Panc1 (cell line): ENCODE data around the gene RRM1.

Experiments
- POLR2AphosphoS5 ChIP-seq: IDR thresholded peaks from 2 replicates; pipeline ENCODE4 v1.6.1; 2012; ENCODE audit warnings: mild to moderate bottlenecking, low read depth, low read length, moderate library complexity
- SIN3A ChIP-seq: IDR thresholded peaks from 2 replicates; pipeline ENCODE4 v1.6.1; 2012; ENCODE audit warnings: low read depth, mild to moderate bottlenecking, low read length, moderate library complexity, borderline replicate concordance; ENCODE audit not compliant: insufficient read depth
- TCF7L2 ChIP-seq: IDR thresholded peaks from 2 replicates; pipeline ENCODE4 v1.6.1; 2011; ENCODE audit warnings: mild to moderate bottlenecking, low read depth, low read length, inconsistent platforms
- TF ChIP-seq, protein P1 (sequence below): fragments of 450-650 bp; IDR thresholded peaks from 2 replicates; pipeline ENCODE4 v1.5.1; 2017; ENCODE audit warnings: mild to moderate bottlenecking
- TF ChIP-seq, protein P2 (sequence below), 2 experiments: IDR thresholded peaks; 2 replicates each; pipeline ENCODE4 v1.6.1; 2011 to 2012; ENCODE audit warnings: low read depth in 2 of 2, control low read depth in 1 of 2, low read length in 1 of 2, mild to moderate bottlenecking in 1 of 2, moderate library complexity in 1 of 2; ENCODE audit not compliant: insufficient read depth in 1 of 2

DNA sequence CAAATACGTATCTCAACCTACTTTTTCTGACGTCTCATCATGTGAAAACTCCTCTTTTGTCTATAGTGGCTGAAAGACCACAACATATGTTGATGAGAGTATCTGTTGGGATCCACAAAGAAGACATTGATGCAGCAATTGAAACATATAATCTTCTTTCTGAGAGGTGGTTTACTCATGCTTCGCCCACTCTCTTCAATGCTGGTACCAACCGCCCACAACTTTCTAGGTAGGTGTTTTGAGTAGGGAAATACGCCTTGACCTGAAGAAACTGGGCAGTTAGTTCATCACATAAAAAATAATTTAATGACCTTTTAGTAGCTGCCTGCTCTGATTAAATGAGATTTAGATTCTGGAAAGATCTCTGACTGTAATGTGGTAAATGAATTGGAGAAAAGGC, 17.2 kb downstream of the RRM1 start:
- TF ChIP-seq, protein P1, sequence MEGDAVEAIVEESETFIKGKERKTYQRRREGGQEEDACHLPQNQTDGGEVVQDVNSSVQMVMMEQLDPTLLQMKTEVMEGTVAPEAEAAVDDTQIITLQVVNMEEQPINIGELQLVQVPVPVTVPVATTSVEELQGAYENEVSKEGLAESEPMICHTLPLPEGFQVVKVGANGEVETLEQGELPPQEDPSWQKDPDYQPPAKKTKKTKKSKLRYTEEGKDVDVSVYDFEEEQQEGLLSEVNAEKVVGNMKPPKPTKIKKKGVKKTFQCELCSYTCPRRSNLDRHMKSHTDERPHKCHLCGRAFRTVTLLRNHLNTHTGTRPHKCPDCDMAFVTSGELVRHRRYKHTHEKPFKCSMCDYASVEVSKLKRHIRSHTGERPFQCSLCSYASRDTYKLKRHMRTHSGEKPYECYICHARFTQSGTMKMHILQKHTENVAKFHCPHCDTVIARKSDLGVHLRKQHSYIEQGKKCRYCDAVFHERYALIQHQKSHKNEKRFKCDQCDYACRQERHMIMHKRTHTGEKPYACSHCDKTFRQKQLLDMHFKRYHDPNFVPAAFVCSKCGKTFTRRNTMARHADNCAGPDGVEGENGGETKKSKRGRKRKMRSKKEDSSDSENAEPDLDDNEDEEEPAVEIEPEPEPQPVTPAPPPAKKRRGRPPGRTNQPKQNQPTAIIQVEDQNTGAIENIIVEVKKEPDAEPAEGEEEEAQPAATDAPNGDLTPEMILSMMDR, result no peak
- TF ChIP-seq SIN3A (no peak), POLR2AphosphoS5 (no peak), TCF7L2 (no peak)
- TF ChIP-seq, protein P2, sequence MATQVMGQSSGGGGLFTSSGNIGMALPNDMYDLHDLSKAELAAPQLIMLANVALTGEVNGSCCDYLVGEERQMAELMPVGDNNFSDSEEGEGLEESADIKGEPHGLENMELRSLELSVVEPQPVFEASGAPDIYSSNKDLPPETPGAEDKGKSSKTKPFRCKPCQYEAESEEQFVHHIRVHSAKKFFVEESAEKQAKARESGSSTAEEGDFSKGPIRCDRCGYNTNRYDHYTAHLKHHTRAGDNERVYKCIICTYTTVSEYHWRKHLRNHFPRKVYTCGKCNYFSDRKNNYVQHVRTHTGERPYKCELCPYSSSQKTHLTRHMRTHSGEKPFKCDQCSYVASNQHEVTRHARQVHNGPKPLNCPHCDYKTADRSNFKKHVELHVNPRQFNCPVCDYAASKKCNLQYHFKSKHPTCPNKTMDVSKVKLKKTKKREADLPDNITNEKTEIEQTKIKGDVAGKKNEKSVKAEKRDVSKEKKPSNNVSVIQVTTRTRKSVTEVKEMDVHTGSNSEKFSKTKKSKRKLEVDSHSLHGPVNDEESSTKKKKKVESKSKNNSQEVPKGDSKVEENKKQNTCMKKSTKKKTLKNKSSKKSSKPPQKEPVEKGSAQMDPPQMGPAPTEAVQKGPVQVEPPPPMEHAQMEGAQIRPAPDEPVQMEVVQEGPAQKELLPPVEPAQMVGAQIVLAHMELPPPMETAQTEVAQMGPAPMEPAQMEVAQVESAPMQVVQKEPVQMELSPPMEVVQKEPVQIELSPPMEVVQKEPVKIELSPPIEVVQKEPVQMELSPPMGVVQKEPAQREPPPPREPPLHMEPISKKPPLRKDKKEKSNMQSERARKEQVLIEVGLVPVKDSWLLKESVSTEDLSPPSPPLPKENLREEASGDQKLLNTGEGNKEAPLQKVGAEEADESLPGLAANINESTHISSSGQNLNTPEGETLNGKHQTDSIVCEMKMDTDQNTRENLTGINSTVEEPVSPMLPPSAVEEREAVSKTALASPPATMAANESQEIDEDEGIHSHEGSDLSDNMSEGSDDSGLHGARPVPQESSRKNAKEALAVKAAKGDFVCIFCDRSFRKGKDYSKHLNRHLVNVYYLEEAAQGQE (IDR thresholded peaks at IDR 0.05; ENCODE audit: insufficient read depth in 1 of 2, low read depth in 2 of 2, low read length in 1 of 2), result no peak
